DMS153 treated with DMSO at 0.1 percent for 48 hours (cell line): ENCODE measurements around the gene ZNF775.
A peak's percentile ranks its signal among the peaks of the same experiment; 100 is the strongest.

Experiments used
- DNase-seq: peaks from one replicate; lab custom pipeline; 2025; ENCODE audit not compliant: unreplicated experiment; lab: John Stamatoyannopoulos, UW

The ZNF775 gene

GRCh38 chr7:150345012-150345411 lies 34.1 kb upstream of the ZNF775 start:
- DNase-seq, result no peak

DNA sequence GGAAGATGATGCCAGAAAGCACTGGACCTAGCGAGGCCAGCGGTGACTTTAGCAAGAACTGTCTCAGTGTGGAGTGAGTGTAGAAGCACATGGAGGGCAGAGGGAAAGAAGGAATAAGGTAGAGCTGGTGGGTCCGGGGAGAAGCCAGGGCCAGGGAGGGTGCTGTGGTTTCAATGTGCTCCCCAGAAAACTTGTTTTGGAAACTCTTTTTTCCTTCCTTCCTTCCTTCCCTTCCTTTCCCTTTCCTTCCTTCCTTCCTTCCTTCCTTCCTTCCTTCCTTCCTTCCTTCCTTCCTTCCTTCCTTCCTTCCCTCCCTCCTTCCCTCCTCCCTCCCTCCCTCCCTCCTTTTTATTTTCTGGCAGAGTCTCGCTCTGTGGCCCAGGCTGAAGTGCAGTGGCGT lies 32.2 kb upstream of the ZNF775 start:
- no peak for DNase-seq

DNA sequence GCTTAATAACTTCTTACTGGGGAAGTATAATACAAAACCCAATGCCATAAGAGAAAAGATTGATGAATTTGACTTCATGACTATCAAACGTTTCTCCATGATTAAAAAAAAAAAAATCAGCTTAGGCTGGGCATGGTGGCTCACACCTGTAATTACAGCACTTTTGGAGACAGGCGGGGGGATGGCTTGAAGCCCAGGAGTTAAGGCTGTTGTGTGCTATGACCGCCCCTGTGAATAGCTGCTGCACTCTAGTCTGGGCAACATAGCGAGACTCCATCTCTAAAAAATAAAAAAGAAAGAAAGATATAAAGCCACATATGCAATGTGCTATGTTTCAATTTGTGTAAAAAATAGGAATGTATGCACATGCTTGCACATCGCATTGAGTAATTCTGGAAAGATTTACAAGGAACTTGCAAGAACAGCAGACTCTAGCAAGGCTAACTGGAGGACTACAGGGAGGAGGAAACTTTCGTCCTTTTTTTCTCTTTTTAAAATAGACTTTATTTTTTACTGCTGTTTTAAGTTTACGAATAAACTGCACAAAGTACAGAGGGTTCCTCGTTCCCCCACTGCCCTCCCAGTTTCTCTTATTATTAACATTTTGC lies 27.4 kb upstream of the ZNF775 start:
- no peak for DNase-seq

DNA sequence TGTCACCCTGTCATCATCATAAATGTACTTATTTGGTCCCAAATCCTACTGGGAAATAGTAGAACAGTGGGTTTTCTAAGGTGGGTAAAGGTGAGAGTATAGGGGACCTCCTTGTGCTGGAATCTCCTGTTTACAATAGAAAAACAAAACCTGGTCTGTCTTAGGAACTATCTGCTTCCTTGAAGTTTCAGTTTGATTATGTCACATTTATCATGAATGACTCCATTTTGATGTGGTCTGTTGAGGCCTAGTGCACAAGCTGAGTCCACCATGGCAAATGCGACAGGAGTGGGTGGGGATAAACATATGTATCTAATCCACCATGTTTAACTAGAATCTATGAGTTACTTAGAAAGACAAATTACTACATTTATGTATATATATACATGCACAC lies 23.5 kb upstream of the ZNF775 start:
- no peak for DNase-seq

- DNase-seq, result peak; percentile 36
Observed at GRCh38 chr7:150356265-150356897, 22.7 kb upstream of the ZNF775 start.

DNA sequence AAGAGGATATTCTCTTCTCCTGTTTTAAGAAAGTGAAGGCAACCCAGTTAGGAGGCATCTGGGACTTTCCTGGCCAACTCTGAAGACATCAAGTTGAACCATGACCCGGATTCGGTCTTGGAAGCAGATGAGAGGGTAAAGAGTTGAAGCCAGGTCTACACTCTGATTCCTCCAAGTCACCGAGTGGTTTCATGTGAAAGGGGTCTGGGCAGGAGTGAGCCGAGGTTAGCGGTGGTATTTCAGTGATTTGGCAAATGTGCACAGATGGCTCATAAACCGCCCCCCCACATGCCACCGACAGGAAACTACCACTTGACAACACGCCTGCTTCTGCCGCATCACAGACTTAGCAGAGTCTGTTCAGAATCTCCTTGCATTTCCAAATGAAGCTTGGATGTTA lies 21.9 kb upstream of the ZNF775 start:
- peak; percentile 35 for DNase-seq

DNA sequence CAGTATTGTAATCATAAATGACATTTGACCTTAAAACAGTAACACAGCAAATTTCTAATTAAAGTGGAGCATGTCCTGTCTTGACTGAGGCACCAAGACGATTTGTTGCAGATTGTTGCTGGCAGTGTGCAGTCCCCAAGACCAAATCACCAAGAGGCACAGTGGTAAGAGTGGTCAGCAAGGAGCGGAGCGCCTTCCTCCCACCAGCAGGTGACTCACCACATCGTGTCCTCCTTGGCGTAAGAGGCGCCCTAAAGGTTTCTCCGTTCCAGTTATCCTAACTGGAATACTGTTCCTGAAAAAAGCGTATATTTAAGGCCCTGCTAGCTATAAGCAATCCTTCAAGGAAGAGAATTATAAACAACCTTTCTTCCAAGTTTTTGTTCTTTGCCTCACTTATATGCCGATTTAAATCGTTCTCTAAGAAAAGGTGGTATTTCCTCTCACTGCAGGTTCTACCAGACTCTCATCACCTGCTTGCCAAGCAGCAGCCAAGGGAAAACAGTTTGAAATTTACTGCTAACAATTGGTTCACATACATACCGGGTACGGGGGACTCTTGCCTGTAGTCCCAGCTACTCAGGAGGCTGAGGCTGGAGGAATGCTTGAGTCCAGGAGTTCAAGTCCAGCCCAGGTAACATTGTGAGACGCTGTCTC lies 21.2 kb upstream of the ZNF775 start:
- DNase-seq, result no peak

- DNase-seq, result no peak
Observed at GRCh38 chr7:150358433-150358832, 20.7 kb upstream of the ZNF775 start.

DNA sequence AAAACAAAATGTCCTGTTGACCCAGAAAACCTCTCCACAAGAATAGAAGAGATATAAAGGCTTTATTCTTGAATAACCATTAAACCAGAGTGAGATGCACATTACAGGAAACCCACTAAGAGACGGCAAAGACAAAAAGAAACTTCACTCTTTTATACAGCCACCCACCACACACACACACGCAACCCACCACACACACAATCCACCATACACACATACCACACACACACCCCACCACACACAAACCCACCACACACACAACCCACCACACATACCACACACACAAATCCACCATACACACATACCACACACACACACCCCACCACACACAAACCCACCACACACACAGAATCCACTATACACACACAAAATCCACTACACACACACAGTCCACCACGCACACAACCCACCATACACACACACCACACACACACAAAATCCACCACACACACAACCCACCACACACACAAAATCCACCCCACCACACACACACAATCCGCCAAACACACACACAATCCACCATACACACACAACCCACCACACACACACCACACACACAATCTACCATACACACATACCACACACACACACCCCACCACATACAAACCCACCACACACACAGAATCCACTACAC lies 20.0 kb upstream of the ZNF775 start:
- DNase-seq, result no peak

DNA sequence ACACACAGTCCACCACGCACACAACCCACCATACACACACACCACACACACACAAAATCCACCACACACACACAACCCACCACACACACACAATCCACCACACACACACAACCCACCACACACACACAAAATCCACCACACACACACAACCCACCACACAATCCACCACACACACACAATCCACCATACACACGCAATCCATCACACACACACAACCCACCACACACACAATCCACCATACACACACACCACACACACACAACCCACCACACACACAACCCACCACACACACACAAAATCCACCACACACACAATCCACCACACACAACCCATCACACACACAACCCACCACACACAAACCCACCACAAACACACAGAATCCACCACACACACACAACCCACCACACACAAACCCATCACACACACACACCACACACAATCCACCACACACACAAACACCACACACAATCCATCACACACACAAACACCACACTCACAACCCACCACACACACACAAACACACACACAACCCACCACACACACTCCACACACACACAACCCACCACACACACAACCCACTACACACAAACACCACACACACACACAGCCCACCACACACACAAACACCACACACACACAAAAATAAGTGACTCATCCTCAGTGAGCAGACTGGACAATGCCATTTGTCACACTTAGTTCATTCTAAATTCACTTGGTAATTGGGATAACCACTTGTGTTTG lies 19.3 kb upstream of the ZNF775 start:
- no peak for DNase-seq

DNA sequence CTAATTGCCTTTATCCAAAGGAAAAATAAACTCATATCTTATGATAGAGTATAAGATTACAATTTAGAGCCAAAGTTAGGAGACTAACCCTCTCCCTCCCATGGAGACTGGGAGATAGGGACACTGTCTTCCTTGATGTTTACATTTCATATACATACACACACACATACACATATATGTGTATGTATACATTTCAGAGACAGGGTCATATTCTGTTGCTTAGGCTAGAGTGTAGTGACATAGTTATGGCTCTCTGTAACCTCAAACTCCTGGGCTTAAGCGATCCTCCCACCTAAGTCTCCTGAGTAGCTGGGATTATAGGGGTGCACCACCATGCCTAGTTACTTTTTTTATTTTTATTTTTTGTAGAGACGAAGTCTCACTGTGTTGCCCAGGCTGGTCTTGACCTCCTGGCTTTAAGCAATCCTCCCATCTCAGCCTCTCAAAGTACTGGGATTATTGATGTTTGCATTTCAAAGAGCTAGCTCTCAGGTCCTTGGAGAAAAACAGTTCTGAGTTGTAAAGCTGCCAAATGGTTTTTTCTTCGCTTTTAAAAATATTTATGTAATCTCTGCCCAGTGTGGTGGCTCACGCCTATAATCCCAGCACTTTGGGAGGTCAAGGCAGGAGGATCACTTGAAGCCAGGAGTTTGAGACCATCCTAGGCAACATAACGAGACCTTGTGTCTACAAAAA lies 18.6 kb upstream of the ZNF775 start:
- no peak for DNase-seq

- no peak for DNase-seq
Observed at GRCh38 chr7:150361402-150361801, 17.7 kb upstream of the ZNF775 start.

GRCh38 chr7:150361807-150362621 lies 17.1 kb upstream of the ZNF775 start:
- DNase-seq, result no peak

DNA sequence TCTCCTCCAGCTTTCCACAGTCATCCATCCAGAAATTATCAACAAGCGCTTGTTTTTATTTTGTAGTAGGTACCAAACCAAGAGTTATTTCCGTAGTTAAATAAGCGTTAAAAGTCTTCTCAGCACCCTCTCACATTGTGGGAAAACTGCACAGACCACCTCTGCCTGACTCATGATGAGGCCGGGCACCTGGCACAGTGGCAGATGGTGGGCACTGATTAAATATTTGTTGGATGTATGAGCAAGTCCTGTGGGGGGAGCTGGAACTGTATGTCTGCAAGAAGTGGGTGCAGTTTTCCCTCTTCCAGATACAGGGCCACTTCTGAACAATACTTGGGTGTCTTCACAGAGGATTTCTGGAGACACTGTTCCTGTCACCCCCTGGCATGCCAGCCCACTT lies 15.8 kb upstream of the ZNF775 start:
- no peak for DNase-seq

DNA sequence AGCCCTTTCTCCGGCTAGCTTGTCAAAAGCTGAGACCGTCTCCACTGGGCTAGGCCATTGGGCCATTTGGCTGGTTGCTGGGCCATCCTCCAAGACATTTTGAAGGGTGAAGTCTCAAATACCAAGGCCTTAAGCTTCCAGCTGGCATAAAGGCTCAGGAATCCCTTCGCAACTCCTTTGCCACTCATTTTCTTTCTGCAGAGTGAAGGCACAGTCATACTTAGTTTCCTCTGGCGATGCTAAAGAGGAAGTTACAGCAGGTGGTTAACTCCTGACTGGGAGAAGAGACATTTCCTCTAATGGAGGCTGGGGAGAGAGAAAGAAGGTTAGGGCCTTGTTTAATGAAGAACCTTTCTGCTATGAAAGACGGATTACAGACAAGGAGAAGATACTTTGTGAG lies 15.3 kb upstream of the ZNF775 start:
- DNase-seq, result no peak

DNA sequence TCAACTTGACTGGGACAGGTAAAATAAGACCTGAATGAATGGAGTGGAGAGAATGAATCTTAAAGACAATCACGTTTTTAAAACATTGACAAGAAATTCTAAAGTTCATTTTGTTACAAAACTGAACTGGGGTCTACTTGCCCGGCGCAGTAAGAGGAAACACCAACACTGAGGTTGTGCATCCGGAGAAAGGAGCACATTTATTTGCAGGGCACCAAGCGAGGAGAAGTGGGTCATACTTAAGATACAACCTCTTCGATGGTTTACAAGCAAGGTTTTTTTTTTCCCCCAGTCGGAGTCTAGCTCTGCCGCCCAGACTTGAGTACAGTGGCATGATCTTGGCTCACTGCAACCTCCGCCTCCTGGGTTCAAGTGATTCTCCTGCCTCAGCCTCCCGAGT lies 13.9 kb upstream of the ZNF775 start:
- no peak for DNase-seq

GRCh38 chr7:150365673-150366398 lies 13.3 kb upstream of the ZNF775 start:
- DNase-seq, result no peak

GRCh38 chr7:150367677-150368095 lies 11.4 kb upstream of the ZNF775 start:
- DNase-seq, result peak; percentile 83

GRCh38 chr7:150368096-150368883 lies 10.8 kb upstream of the ZNF775 start, which contains the start of gene REPIN1:
Gene REPIN1 (plus strand): TSS chr7:150368822. CDS start chr7:150369712, 890 bp downstream.
- no peak for DNase-seq
